Stimulated activated naive CD8-positive, alpha-beta T cell treated with anti-CD3 and anti-CD28 coated beads, Interleukin-15, amount 100 ng/mL, for 72 hours (primary cell): ENCODE results near the gene TFCP2L1.
A peak's percentile ranks its signal among the peaks of the same experiment; 100 is the strongest.

Source experiments
- ATAC-seq: fragments of 150-1000 bp; cut with Tn5 transposase; 2 replicates; pipeline ENCODE4 v1.10.0; 2021; ENCODE audit warnings: mild to moderate bottlenecking, moderate library complexity
- DNase-seq, 2 donors: peaks; one replicate each; pipeline ENCODE4 v3.0.0; 2021 to 2022
- H3K27ac Mint-ChIP-seq, 2 donors: one replicate each; pipeline ENCODE4 v1.8.0; 2022; ENCODE audit warnings: mild to moderate bottlenecking in 2 of 2, mixed read lengths in 2 of 2, moderate library complexity in 2 of 2
- H3K27me3 Mint-ChIP-seq: one replicate; pipeline ENCODE4 v1.8.0; 2022; ENCODE audit warnings: mixed read lengths
- H3K4me1 Mint-ChIP-seq: one replicate; pipeline ENCODE4 v1.8.0; 2022; ENCODE audit warnings: mild to moderate bottlenecking, mixed read lengths
- H3K4me3 Mint-ChIP-seq, 2 donors: one replicate each; pipeline ENCODE4 v1.8.0; 2022; ENCODE audit warnings: mild to moderate bottlenecking in 2 of 2, mixed read lengths in 2 of 2, moderate library complexity in 1 of 2
- H3K9me3 Mint-ChIP-seq, 2 donors: one replicate each; pipeline ENCODE4 v1.8.0; 2022; ENCODE audit warnings: mixed read lengths in 2 of 2

The TFCP2L1 gene

GRCh38 chr2:121260370-121261154 lies 24.4 kb downstream of the TFCP2L1 start:
- Mint-ChIP-seq H3K9me3 (no peaks in the 10 kb centered on the region), H3K4me1 (no peaks in the 10 kb centered on the region), H3K4me3 (no peak overlapping the region), H3K27ac (no peak overlapping the region), H3K27me3 (peaks cover 18% of the 10 kb centered on the region)
- ATAC-seq (peak; percentile 37), DNase-seq (no peak)

- no peak for ATAC-seq
- Mint-ChIP-seq H3K9me3 (no peaks in the 10 kb centered on the region), H3K4me3 (no peak overlapping the region), H3K27me3 (peaks cover 18% of the 10 kb centered on the region), H3K27ac (no peak overlapping the region), H3K4me1 (no peaks in the 10 kb centered on the region)
- no peak for DNase-seq
These were observed 27.0 kb downstream of the TFCP2L1 start for GRCh38 chr2:121258051-121258450.

DNA sequence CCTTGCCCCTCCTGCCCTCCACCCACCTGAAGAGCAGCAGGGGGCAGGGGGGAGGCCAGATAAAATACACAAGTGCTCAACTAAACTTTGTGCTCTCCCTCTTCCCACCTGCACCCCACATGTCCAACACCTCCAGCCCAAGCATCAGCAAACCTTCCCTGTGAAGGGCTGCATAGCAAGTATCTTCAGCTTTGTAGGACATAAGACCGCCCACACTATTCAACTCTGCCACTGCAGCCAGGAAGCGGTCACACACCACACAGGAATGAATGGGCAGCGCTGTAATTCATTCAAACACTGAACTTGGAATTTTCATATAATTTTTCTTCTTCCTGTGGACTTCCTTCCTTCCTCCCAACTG lies 27.5 kb downstream of the TFCP2L1 start:
- H3K27ac Mint-ChIP-seq = no peak overlapping the region
- peaks cover 18% of the 10 kb centered on the region for H3K27me3 Mint-ChIP-seq
- ATAC-seq (peak; percentile 60), DNase-seq (no peak)
- H3K4me3 Mint-ChIP-seq = no peak overlapping the region
- no peaks in the 10 kb centered on the region for H3K4me1 Mint-ChIP-seq
- H3K9me3 Mint-ChIP-seq = no peaks in the 10 kb centered on the region

DNA sequence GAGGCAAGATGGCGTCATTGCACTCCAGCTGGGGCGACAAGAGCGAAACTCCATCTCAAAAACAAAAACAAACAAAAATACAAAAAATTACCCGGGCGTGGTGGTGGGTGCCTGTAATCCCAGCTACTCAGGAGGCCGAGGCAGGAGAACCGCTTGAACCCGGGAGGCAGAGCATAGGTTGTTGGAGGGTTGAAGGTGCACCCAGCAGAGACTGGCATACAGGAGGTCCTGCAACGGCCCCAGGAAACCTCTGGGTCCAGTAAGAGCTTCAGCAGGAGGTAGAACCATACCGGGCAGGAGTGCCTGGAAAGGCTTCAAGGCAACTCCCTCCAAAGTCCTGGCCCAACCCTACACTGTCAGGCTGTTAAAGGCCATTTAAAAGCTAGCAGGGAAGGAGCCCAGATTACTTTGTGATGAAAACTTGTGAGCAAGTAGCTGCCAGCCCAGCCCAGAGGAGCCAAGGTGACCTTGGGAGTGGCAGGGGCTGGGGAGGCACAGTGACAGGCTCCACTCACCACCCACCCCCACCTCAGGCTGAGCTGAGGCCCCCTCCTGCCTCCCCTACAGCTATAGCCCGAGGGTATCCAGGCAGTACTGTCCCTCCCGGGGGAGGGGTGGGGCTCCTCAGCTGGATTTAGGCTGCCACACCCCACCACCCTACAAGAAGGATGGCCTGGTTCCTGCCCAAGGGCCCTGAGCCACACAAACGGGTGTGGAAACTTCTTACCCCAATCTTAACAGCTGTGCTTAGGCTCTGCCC lies 28.1 kb downstream of the TFCP2L1 start:
- Mint-ChIP-seq H3K27me3 (peaks cover 18% of the 10 kb centered on the region), H3K9me3 (no peaks in the 10 kb centered on the region), H3K27ac (no peak overlapping the region), H3K4me1 (no peaks in the 10 kb centered on the region), H3K4me3 (no peak overlapping the region)
- ATAC-seq = peak; percentile 29
- no peak for DNase-seq

DNA sequence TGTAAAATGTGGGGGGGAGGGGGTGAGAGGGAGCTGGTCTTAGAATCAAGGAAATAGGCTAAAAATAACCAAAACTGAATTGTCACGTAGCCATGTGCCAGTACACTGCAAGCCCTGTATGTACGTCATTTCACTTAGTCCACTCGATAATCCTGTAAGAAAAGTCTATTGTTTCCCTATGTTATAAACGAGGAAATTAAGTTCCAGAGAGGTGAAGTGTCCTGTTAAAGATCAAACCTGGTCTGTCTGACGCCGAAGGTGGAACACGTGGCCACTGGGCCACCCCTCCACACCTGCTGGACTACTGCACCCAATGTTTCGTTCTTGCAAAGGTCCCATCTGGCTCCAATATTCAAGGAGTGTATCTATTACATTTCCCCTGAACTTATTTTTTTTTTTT lies 29.6 kb downstream of the TFCP2L1 start:
- no peak overlapping the region for H3K27ac Mint-ChIP-seq
- no peak for DNase-seq
- peaks cover 18% of the 10 kb centered on the region for H3K27me3 Mint-ChIP-seq
- no peaks in the 10 kb centered on the region for H3K9me3 Mint-ChIP-seq
- H3K4me3 Mint-ChIP-seq = no peak overlapping the region
- no peak for ATAC-seq
- H3K4me1 Mint-ChIP-seq = no peaks in the 10 kb centered on the region

DNA sequence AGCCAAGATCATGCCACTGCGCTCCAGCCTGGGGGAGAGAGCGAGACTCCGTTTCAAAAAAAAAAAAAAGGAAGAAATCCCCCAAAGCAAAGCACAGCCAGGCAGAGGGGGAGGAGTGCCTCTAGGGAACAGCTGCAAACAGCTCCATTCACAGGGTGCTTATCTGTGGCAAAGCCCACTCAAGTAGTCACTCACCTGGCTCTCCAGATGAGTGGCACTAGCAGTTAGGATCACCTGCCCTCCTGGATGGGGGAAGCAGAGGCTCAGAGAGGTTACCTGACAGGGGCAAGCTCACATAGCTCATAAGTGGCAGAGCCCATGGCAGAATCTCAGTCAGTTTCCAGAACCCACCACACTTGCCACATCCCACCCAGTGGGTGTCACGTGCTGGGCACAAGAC lies 30.3 kb downstream of the TFCP2L1 start:
- no peak for ATAC-seq

DNA sequence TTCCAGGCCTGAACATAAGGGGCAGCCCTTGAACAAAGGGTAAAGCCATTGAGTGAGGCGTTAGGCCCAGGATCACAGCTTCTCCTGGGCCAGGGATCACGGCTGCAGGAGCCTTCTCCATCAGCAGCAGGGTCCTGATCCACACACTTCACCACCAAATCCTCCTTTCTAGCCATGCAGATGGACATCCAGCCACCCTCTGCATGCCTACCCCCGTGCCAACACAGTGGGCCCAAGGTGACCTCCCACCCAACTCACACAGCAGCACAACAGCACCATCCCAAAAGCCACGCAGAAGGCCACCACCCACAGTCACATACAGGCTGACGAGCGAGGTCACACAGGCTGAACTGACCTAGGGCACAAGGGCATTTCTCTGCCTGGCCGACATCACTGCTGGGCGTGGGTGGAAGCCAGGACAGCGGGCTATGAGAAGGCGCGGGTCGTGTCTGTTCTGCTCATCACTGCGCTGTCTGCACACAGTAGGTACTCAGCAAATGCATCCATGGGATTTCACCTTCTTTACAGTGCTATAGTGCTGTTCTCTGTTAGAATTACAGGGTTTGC lies 31.2 kb downstream of the TFCP2L1 start:
- Mint-ChIP-seq H3K4me1 (no peaks in the 10 kb centered on the region), H3K9me3 (no peaks in the 10 kb centered on the region), H3K27ac (no peak overlapping the region), H3K27me3 (peaks cover 17% of the 10 kb centered on the region), H3K4me3 (no peak overlapping the region)
- no peak for DNase-seq
- ATAC-seq = peak; percentile 21

More for the DNA sequence above, 30.3 kb downstream of the TFCP2L1 start:
- H3K4me1 Mint-ChIP-seq = no peaks in the 10 kb centered on the region
- peaks cover 18% of the 10 kb centered on the region for H3K27me3 Mint-ChIP-seq
- H3K9me3 Mint-ChIP-seq = no peaks in the 10 kb centered on the region
- no peak overlapping the region for H3K4me3 Mint-ChIP-seq
- DNase-seq = no peak
- H3K27ac Mint-ChIP-seq = no peak overlapping the region

DNA sequence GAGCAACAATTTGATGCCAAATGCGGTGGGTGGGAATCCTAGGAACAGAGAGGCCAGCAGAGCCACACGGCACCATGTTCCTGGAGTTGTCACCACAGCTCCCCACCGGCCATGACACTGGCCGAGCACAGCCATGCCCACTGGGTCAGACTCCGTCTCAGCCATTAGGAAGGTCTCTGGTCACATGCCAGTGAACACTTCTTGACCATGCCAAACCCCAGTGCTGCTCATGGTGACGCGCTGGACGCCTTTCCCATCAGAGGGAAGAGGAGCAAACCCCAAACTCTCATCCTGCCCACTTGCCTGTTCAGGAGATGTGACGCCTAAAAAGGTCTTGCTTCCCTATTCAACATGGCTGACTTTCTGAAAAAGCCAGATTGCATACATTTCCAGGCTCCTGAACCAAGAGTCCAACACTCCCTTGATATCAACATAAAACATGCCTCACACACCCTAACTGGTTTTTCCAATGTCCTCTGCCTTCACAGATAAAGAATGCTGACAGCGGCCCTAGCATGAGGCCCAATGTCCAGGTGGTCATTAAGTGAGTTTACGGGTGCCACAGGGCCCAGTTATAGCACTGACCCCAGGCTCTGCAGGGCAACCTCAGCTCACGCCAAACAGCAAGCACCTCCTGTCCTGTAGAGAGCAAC lies 31.9 kb downstream of the TFCP2L1 start:
- Mint-ChIP-seq H3K4me1 (no peaks in the 10 kb centered on the region), H3K27me3 (peaks cover 11% of the 10 kb centered on the region), H3K27ac (no peak overlapping the region), H3K4me3 (no peak overlapping the region), H3K9me3 (no peaks in the 10 kb centered on the region)
- no peak for DNase-seq
- ATAC-seq = no peak

- Mint-ChIP-seq H3K27me3 (no peaks in the 10 kb centered on the region), H3K9me3 (no peaks in the 10 kb centered on the region), H3K4me3 (no peak overlapping the region), H3K27ac (no peak overlapping the region), H3K4me1 (no peaks in the 10 kb centered on the region)
- DNase-seq (no peak), ATAC-seq (no peak)
These were observed 33.5 kb downstream of the TFCP2L1 start for GRCh38 chr2:121251497-121251896.

- H3K4me1 Mint-ChIP-seq = no peaks in the 10 kb centered on the region
These were observed 36.1 kb downstream of the TFCP2L1 start for GRCh38 chr2:121248766-121249343.

DNA sequence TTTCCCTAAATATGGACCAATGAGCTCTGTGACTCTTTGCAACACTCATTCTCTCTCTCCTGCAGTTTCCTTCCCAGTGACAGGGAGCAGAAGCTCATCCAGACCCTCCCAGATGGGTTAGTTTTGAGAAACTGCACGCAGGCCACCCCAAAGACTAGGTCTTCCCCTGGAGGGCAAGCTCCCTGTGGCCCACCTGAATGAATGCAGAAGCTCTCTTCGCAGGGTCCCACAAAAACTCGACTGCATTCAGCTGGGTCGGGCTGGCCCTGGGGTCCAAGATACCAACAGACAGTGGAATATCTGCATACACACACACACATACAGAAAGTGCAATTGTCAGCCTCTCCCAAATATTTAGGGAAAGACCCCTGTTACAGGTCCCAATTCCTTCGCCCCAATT lies 37.0 kb downstream of the TFCP2L1 start:
- H3K27me3 Mint-ChIP-seq = no peaks in the 10 kb centered on the region
- DNase-seq (no peak), ATAC-seq (no peak)
- no peaks in the 10 kb centered on the region for H3K9me3 Mint-ChIP-seq
- no peak overlapping the region for H3K27ac Mint-ChIP-seq
- H3K4me1 Mint-ChIP-seq = no peaks in the 10 kb centered on the region
- H3K4me3 Mint-ChIP-seq = no peak overlapping the region

More at GRCh38 chr2:121248766-121249343, 36.1 kb downstream of the TFCP2L1 start:
- DNase-seq (no peak), ATAC-seq (no peak)
- no peaks in the 10 kb centered on the region for H3K9me3 Mint-ChIP-seq
- no peak overlapping the region for H3K27ac Mint-ChIP-seq
- no peak overlapping the region for H3K4me3 Mint-ChIP-seq
- no peaks in the 10 kb centered on the region for H3K27me3 Mint-ChIP-seq

GRCh38 chr2:121247534-121247933 lies 37.5 kb downstream of the TFCP2L1 start:
- no peak for DNase-seq
- no peak for ATAC-seq
- Mint-ChIP-seq H3K27me3 (no peaks in the 10 kb centered on the region), H3K27ac (no peak overlapping the region), H3K4me3 (no peak overlapping the region), H3K9me3 (no peaks in the 10 kb centered on the region), H3K4me1 (no peaks in the 10 kb centered on the region)

DNA sequence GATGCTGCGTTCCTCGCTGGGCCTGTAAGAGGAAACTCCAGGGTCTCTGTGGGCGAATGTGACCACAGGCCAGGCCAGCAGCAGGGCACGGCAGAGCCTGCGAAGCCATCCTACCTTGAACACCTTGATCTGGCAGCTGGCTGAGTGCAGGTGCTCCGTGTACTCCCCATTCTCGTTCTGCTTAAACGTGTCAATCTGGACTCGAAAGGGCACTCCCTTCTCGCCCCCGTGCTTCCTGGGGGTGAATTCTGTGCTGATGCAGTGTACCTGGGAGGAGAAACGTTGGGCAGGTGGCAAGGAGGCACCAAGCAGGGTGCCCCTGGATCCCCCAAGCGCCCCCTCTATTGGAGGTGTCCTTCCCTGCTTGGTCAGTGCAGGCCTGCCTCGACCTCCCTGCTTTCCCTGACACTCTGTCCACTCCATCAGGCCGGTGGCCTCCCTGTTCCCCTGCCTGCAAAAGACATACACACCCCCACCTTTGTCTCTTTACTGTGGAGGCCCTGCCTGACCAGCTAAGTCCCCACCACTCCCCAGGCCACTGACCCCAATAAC lies 38.2 kb downstream of the TFCP2L1 start:
- Mint-ChIP-seq H3K9me3 (no peaks in the 10 kb centered on the region), H3K27me3 (no peaks in the 10 kb centered on the region), H3K27ac (peak overlapping the region in 1 of 2 donors; percentile 85), H3K4me3 (no peak overlapping the region), H3K4me1 (no peaks in the 10 kb centered on the region)
- ATAC-seq (no peak), DNase-seq (no peak)

DNA sequence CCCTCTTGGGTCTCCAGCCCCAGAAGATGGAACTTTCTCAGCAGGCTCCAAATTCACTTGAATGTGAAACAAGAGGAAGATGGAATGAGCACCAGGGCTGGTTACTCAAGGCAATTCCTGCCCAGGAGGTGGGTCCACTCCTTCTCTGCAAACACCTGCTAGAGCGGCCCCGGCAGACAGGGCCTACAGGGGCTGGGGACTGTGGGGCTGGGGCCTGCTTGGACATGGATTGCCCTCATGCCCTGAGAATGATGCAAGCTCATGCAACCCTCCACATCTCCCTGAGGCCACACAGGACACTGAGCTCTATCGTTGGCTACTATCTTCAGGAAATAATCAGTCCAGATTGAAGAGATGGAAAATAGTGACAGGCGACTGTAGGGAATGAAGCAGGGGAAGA lies 39.1 kb downstream of the TFCP2L1 start:
- H3K27me3 Mint-ChIP-seq = no peaks in the 10 kb centered on the region
- no peak overlapping the region for H3K4me3 Mint-ChIP-seq
- H3K9me3 Mint-ChIP-seq = no peaks in the 10 kb centered on the region
- DNase-seq = no peak
- no peak overlapping the region for H3K27ac Mint-ChIP-seq
- no peaks in the 10 kb centered on the region for H3K4me1 Mint-ChIP-seq
- no peak for ATAC-seq

DNA sequence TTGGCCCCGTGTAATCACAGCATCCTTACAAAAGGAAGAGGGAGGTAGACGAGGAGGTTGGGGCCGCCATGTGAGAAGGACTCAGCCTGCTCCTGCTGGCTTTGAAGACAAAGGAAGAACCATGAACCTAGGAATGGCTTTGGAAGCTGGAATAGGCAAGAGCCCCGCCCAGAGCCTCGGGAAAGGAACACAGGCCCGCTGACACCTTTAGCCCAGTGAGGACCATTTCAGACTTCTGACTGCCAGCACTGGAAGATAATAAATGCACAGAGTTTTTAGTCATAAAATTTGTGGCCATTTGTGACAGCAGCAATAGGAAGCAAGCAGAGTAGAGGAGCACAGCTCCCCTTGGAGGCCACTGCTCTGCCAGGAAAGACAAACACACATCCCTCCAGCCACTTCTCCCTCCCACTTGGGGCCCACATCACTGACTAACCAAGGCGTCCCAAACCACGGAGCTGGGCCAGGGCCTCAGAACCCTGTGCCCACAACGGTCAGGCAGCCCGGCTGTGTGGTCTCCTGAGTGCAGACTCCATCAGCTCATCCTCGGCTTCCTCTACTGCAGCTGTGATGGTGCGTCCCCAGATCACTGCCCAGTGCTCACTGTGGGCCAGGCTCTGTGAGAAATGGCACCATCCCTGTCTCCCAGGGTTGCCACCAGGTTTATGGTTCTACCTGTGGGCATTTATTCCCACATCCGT lies 39.7 kb downstream of the TFCP2L1 start:
- Mint-ChIP-seq H3K27ac (peak overlapping the region in 1 of 2 donors; percentile 21), H3K4me1 (no peaks in the 10 kb centered on the region), H3K9me3 (no peaks in the 10 kb centered on the region), H3K27me3 (no peaks in the 10 kb centered on the region), H3K4me3 (no peak overlapping the region)
- DNase-seq (no peak), ATAC-seq (no peak)
